AG20443 (cell line): Measurements from ENCODE around the gene PURA.
"Not testable (repeated sequence)": the region's sequence is repeated elsewhere in the genome, so short reads cannot be mapped to it uniquely, and the experiment has no call there.

Experiments used
- DNase-seq: peaks from one replicate; pipeline ENCODE4 v3.0.0; 2012; ENCODE audit warnings: low spot score, mixed read lengths

PURA gene

DNA sequence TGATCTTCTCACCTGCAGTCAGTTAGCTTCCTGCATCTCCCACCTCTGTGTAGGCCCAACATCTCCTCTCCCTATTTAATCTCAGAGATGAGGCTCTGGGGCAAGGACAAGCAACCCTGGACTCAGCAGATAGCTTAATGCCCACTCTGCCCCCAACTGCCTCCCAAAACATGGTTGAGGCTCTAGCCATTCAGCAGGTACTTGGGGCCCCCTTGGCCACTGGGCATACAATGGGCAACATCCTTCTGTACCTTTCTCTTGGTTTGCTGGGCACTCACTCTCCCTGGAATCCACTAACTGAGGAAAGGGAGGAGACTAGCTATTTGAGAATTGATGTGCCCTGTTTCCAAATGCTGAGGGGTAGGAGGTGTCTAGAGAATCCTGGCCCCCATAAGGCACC, 21.2 kb downstream of the PURA start:
- no peak for DNase-seq

DNA sequence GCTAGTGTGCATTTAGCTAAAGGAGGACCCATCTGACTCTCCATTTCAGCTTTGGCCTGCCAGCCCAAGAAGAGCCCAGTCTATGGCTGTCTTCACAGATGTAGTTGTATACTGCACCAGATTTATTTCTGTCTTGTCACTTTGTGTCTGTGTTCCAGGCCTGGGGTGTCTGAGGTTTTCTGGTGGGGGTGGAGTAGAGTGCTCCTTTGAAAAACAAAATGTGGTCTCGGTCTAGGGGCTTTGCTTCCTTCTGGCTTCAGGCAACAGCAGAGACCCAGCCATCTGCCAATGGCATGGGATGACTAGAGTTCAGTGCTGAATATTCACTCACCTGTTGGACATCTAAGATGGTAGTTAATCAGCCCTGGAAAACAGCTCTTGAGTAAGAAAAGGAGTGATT, 22.7 kb downstream of the PURA start:
- no peak for DNase-seq

DNA sequence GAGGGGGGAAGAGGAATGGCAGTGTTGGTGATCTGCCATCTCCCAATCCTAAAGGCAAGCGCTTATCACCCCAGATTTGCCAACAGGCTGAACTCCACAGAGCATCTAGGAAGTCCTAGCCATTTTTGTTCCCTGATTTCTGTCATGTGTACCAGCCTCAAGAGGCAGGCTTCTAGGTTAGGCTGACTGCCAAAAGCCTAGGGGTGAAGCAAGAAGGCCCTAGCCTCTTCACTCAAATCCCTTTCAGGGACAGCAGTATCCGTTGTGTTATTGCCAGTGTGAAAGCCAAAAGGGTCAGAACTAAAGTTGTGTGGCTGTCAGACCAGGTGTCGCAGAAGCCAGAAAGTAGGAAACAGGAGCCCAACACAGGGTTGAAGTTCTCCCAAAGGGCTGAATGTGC, 26.5 kb downstream of the PURA start:
- DNase-seq: no peak

DNA sequence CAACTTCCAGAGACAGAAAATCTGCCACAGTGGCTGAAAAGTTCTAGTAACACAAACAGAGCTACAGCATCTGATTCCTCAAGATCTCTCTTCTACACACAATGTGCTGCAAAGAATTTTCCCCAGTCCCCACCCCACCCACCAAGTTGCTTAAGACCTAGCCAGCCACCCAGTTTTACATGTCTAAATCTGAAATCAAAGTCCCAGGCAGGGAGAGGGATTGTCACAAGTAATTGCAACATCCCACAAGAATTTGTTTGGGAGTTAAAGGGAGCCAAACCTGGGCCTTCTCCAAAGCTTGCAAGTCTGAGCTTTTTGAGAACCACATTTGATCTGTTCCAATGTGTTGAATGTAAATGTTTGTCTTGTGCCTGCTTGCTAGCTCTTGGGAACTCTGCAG, 27.3 kb downstream of the PURA start:
- DNase-seq: peak; percentile 57

DNA sequence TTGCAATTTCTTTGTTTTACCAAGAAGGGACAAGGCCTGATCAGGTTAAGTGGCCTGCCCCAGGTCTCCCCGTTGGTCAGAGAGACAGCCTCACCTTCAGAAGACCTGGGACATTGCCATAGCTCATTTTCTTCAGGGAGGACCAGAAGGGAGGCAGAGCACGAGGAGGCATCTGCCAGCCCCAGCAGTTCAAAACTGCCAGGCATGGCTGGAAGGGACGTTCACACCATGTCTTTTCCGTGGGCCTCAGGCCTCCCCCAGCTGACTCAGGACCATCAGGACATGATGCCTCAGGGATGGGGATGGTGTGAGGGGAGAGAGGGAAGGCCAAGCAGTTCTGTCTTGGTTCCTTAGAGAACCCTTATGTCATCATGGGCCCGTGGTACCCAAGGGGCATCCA, 28.3 kb downstream of the PURA start:
- DNase-seq: no peak

DNA sequence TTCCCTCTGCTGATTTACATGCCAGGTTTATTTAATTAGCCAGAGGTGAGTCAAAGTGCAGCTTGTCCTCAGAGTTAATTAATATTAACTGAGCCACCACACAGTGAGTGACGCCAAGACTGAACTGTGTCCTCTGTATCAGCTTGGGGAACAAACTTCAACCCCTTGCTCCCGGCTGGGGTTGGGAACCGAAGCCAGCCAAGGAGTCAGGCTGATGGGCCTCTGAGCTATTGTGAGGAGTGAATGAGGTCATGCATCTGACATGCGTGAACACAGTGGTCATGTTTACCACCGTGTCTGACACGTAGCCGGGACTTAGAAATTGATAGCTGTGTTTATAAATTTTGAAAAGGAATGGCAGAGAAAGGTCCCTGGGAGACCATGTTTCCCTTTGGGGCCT, 28.9 kb downstream of the PURA start:
- DNase-seq: no peak

DNA sequence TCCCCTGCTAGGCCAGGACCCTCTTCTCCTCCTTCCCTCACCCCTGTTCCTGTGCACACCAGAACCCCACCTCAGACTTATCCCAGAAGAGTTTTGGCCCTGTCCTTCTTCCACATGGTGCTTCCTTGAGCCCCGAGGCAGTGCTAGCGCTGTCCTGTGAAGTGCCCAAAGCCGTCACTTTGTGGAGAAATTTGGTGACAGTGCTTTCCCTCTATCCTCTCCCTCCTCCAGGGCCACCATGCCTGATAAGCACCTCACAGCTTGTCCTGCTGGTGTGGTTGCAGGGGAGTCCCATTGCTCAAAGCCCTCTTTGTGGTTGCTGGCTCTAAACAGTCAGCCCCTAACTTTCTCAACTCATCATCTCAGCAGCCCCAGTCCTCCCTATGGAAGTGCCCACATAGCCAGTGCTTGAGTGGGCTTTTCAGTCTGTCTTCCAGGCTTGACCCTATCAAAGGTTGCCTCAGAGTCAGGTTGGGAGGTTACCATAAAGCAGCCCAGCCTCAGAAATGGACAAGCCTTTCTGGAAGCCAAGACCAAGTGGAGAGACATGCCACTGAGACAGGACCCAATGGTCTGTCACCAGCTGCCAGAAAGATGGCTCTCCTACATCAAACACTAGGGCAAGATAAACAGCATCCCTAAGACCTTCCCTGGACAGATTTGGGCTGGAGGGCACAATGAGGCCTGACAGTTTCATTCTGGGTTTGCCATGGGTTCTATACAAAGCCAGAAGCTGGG, 29.8 kb downstream of the PURA start:
- DNase-seq: no peak

DNA sequence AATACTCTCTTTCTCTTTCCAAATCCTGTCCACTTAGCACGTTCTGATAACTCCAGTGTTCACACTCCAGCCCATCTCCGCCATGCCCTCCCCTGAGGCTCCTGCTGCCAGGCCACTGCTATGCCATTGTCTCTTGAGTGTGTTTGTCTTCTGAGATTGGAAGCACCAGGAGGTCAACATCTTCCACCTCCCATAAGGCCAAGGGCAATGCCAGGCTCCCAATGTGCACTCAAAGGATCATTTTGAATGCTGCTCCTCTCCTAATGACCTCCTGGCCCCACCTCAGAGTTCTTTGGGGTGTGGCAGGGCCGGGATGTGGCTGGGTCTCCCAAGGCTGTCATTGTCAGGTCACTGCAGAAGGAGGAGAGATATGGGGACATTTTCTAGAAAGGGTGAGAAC, 31.3 kb downstream of the PURA start:
- DNase-seq: no peak

DNA sequence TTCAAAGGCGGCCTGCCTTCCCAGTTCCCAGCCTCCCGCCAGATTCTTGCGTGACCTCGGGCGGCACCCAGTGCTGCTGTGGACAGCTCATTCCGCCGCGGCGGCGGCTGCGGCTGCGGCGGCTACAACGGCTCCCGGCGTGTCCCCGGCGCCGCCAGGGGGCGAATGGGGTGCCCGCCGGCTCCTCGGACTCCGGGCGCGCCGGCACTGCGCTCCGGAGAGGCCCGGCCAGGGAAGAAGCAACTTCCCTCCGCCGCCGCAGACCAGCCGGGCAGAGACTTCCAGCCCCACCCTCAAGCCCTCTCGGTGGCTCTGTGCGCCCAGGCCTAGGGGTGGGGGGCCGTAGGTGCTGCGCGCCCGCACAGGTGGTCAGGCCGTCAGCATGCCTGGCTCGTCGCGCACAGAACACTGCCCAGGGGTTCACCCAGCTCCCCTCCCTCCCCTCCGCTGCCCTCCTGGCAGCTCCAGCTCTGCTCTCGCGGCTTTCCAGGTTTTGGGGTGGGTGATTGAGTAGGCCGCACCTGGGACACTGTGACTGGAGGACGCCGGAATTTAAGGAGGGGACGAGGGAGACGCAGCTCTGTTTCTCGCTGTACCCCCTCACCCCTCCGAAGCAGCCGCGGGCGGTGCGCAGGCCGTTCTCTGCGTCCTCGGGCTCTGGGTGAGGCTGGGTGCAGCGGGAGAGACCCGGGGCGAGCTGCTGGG, 32.1 kb downstream of the PURA start:
- peak; percentile 93 for DNase-seq

DNA sequence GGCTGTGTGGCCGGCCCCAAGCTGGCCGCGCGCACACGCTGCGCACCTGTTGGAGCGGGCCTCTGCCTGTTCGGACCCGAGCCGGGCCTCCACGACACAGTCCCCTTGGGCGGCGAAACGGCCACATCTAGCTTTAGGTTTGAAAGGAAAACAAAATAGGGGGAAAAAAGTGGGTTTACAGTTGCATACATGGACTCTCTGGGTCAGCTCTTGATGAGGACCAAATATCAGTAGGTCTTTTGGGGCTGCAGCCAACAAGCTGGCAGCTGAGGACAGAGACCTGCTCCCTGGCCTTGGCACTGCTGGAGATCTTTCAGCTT, 32.6 kb downstream of the PURA start:
- DNase-seq: no peak

DNA sequence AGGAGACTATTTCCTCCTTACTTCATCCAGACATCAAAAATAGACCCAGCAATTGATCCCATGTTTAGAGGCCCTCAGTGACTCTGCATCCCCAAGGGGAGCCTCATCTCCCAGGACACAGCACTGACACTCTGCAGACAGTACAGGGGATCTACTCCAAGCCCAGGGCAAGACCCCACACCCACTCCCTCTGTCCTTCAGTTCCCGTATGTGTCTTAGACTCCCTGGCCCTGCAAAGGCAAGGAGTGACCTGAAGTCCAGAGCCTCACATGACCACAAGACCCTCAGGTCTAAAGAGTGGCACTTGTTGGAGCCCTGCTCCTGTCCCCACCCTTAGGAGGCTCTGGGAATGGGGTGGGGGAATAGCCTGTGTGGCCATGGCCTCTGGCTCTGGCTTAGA, 33.6 kb downstream of the PURA start:
- DNase-seq: no peak

DNA sequence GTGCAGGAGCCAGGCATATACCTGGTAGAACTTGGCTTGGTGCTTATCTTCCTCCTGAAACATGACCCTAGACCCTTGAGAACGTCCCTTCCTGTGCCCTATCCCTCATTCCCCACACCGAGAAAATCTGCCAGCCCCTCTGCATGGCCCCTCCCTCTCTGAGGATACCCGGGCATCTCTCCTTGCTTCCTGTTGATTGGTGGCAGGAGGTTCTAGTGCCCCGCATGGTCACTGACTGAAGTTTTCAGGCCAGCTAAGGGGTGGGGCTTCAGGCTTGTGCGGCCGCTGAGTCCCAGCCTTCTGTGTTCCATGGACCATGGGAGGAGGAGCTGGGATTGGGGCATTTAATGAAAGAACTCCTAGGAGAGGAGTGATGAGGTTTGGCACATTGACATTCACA, 34.6 kb downstream of the PURA start:
- DNase-seq: peak; percentile 71

DNA sequence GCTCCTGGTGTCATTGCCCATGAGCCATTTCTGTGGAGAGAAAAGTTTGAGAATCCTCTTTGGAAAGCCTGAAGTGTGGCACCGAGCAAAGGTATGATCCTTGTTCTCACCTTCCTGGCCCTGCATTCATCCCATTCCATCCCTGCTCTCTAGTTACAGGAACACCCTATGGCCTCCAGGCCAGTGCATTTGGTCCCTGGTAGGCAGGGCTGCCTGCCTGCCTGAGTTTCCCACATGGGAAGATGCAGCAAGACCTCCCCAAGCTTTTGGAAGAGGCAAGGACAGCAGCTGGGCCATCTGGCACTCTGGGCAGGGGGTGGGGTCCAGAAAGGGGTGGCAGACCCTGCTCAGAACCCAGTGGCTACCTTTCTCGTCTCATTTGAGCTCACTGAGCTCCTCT, 36.3 kb downstream of the PURA start:
- DNase-seq: no peak

DNA sequence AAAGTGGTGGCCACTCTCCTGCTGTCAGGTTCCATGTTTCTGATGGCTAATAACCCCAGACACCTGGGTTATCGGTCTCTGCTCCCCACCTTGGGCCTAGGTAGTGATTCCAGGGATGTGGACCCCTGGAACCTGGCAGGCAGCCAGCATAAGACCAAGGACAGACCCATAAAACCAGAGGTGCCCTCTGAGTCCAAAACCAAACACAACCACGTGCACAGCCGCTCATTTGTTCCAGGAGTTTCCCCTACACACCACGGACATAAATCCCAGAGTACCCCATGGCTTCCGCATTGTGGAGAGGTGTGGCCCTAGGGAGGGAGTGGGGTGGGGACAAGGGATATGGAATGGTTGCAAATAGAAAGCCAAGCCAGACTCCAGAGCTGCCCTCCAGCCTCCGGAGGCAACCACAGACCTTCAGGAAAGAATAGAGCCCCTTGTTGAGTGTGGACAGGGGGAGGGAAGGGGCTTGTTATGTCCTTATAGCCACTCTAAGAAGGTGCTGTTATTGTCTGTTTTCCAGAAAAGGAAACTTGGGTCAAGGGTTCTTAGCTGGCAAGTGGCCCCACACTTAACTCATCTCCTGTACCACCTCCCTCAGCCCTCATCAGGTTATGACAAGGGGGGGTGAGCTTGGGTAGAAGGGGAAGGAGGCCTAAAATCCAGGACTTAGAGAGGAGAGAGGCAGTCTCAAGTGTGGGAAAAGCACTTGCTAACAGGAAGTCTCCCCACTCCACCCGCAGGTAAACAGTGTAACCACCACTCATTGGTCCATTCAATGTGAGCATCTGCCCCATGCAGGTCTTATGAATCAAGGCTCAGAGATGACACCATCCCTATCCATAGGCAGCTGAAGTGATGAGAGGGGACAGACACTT, 37.5 kb downstream of the PURA start:
- no peak for DNase-seq

DNA sequence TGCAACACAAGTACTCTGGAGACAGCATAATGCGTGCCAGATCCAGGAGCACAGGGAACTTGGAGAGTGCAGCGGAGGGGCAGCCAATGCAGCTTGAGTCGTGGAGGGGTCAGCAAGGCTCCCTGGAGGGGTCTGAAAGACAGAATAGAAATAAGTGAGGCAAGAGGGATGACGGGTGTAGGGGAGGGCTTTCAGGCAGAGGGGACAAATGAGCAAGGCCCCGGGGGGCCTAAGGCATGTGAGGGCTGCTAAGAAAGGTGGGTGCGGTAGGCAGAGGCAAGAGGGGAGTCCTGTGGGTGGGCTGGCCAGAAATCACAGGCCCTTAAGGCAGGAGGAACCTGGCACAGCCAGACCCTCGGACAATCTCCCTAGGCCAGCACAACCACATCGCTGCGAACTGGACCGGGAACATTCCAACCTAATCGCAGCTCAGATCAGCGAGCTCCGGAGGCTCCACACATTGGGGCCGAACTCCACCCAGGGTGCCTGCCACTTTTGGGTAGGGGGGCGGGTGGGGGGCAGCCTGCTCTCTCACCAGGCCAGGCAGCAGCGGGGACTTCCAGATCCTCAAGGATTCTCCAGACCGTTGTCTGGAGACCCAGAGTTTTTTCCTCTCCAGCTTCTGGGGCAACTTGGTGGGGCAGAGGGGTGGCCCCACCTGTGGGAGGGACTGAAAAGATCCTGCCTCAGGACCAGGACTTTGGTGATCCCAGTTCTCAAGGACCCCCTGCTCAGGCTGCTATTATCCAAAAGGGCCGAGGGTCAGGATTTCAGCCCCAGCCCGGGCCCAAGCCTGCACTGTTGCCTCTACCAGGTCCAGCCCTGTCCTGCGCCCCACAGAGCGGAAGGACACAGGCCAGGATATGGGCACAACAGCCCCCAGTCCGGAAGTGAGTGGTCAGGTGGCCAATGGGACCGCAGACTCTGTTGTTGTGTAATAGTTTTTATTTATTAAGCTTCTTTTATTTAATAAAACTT, 38.4 kb downstream of the PURA start:
- DNase-seq: no peak

DNA sequence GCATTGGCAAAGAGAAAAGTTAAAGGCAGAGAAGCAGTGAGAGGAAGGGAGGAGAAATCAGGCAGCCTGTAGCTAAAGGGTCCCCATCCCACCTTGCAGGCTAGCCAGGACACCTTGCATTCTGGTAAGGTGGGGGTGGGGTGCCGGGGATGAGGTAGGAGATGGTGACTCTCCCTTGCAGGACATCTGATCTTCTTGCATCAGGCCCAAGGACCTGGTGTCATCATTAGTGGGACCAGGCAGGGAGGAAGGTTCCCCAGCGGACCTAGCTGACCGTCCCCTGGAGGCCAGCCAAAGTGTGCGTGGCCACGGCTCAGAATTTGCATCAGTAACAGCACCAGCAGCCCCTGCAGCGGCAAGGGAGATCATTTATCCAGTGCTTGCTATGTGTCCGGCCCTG, 39.3 kb downstream of the PURA start:
- no peak for DNase-seq

DNA sequence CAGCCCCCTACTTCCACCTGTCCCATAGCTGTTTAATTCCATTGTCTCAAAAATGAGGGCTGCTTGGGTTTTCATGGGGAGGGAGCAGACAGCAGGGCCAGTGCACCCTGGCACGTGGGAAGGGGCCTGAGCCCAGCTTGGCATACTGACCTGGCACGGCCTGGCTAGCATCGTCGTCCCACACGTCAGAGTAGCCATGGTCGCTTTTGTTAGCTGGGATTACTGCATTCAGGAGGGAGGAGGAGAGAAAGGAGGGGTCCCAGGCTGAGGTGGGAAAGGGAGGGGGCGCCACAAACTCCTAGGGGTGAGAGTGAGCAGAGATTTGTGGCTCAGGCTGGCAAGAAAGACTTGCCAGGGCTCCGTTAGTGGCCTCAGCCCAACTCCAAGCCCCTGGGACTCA, 40.0 kb downstream of the PURA start:
- no peak for DNase-seq

DNA sequence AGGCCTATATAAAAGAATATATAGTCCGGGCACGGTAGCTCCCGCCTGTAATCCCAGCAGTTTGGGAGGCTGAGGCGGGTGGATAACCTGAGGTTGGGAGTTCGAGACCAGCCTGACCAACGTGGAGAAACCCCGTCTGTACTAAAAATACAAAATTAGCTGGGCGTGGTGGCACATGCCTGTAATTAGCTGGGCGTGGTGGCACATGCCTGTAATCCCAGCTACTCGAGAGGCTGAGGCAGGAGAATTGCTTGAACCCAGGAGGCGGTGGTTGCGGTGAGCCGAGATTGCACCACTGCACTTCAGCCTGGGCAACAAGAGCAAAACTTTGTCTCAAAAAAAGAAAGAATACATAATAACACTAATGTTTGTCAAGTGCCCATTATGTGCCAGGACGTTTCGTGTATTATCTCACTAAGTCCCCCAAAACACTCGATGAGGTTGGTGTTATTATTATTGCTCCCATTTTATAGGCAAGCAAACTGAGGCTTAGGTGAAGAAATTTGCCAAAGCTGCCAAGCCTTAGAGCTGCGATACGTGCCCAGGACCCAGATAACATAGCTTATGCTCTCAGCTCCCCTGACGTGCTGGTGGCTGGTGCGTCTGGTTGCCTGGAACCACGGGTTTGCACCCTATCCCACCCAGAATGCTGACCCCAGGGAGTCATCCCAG, 40.9 kb downstream of the PURA start:
- DNase-seq: not testable (repeated sequence)

DNA sequence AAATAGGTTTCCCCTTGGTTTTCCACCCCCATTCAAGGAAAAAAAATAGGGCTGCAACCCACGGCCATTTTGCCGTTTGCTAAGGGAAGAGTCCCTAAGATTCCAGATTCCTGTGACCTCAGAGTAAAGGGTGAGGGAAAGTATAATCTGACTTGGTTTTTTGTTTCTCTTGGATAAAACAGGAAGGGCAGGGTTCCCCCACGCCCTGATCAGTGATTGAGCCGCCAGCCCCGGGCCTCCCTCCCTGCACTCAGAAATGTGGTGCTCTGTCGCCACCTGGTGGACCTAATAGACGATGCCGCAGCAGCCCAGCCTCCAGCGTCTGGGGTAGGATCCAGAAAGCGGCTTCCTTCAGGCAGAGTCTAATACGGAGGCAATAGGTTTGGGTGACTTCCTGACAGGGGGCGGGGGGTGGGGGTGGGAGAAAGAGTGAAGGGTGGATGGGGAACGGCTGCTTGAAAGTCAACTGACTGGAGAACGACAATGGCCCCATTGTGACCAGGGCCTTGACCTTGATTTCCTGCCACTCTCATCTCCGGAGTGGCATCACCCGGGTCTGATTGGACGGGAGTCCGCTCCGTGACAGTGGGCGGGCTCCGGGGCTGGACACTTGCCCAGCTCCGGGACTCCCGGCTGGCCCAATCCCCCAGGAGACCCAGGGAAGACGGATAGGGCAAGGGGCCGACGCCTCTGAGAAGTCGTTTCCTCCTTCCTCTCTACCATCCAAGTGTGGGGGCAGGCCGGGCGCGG, 43.3 kb downstream of the PURA start:
- peak; percentile 94 for DNase-seq
